ENCODE data around the gene GRK4.

GRCh38 chr4:2938906-2939305, 24.5 kb upstream of the GRK4 start:
- TF ChIP-seq EZH2phosphoT487 (conservative IDR thresholded peaks at IDR 0.05; ENCODE audit: low read length) (no peak), CTCF (IDR thresholded peaks at IDR 0.05; ENCODE audit: insufficient read depth, low read length, poor library complexity, severe bottlenecking) (no peak)
